ENCODE results near the gene DRC3. TPM values are rescaled to one million over a fixed set of nuclear protein-coding genes. Genes with fewer than 3 reads are reported as not detected.

Gene DRC3
- total and polyA plus RNA-seq, 2 donors (not counting 3 experiments of a cell fraction or from before 2014, with no cell fraction given), result 1.6 to 2.9 TPM

DNA sequence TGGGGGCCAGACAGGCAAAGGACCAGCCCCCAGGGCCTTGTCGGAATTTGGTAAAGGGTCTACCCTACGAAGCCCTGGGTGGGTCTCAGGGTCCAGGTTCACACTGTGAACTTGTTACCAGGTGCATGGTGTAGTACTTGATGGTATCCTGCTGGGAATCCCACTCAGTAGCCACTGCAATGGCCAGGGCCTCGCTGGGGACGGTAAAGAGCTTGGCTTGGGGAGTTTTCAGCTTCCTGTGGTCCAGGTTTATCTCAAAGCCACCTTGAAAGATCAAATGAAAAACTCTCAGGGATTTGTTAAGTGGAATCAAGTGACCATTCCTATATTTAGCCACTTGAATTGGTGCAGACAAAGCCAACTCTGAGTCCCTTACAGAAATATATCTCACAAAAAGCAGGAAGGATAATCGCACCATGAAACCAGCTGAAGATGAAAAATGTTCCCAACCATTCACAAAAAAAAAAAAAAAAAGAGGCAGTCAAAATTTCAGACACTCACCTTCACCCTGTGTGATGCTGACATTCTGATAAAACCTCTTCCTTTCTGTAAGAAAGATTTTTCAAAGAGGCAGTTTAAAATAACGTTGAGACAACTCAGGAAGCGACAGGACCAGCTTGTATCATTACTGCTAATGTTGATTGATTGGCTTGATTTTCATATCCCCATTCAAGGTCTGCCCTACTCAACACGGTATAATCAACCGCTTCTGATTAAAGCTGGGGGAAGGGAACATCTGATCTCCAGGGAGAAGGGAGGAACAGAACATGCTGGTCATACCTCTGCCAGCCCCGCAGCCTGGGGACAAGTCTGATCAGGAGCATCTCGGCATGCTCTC, 55.7 kb downstream of the DRC3 start:
- dilution Hi-C loops (cut with MboI; ENCODE audit: extremely low pct_ligation_motif_present, low sequenced_read_pairs), result loop anchor here (25.0 kb wide), 1 partner anchor 141 kb away; no protein-coding TSS in a partner anchor
- Histone ChIP-seq H3K9me1 (replicated peaks; ENCODE audit: control insufficient read depth, extremely low read depth, insufficient read depth, low read length) (no peaks in the 10 kb centered on the region), H3K27me3 (ENCODE audit: control insufficient read depth in 2 of 2, insufficient read depth in 2 of 2, low read length in 2 of 2) (no peaks in the 10 kb centered on the region), H3K27ac (ENCODE audit: insufficient read depth, low read depth, low read length) (no peak overlapping the region), H3K36me3 (ENCODE audit: control insufficient read depth in 2 of 2, extremely low read depth in 1 of 2, insufficient read depth in 2 of 2, low read length in 2 of 2) (peaks cover 0 to 2% of the 10 kb centered on the region in 2 experiments), H3K4me2 (ENCODE audit: insufficient read depth, low read length) (no peak overlapping the region), H4K20me1 (replicated peaks; ENCODE audit: control insufficient read depth, extremely low read depth, insufficient read depth, low read length) (no peaks in the 10 kb centered on the region), H3K4me3 (replicated peaks in 1 of 3; ENCODE audit: insufficient read depth in 1 of 3, low read depth in 1 of 3, low read length in 3 of 3) (no peak overlapping the region), H3K79me2 (ENCODE audit: control insufficient read depth, insufficient read depth, low read length) (peaks cover 3% of the 10 kb centered on the region), H3K9me3 (replicated peaks; ENCODE audit: control insufficient read depth, insufficient read depth, low read length) (no peaks in the 10 kb centered on the region), H2AFZ (ENCODE audit: low read depth, low read length) (no peak overlapping the region), H3K9ac (replicated peaks; ENCODE audit: extremely low read depth, insufficient read depth, low read length) (no peak overlapping the region), H3K4me1 (ENCODE audit: control insufficient read depth, extremely low read depth, insufficient read depth, low read length) (peaks cover 11% of the 10 kb centered on the region)
- intact Hi-C loops (cut with micrococcal nuclease), result no loop called here
- FAIRE-seq, result no peak
- ChIA-PET CTCF (interaction anchor here (0.6 to 1.1 kb wide), 3 partner anchors 56 to 210 kb away, joined by 3 to 6 read pairs (median 5); partner anchors contain the start of genes DRC3 and TOM1L2), POLR2A (interaction anchor here (0.6 kb wide), 1 partner anchor 72 kb away, joined by 3 read pairs; no protein-coding TSS in a partner anchor)
- TF ChIP-seq EZH2 (IDR thresholded peaks at IDR 0.05; ENCODE audit: borderline replicate concordance, low read depth, low read length, severe bottlenecking) (no peak), JUN (IDR thresholded peaks at IDR 0.05; ENCODE audit: borderline replicate concordance, insufficient read depth, insufficient read length, low read depth) (no peak)
- TF ChIP-seq, protein P1, sequence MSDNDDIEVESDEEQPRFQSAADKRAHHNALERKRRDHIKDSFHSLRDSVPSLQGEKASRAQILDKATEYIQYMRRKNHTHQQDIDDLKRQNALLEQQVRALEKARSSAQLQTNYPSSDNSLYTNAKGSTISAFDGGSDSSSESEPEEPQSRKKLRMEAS (IDR thresholded peaks at IDR 0.05; ENCODE audit: insufficient read depth, insufficient read length), result no peak
- no TSS peak for BruUV-seq (replicated peaks)
- DNase-seq (ENCODE audit: low read depth, low spot score), result no peak

DNA sequence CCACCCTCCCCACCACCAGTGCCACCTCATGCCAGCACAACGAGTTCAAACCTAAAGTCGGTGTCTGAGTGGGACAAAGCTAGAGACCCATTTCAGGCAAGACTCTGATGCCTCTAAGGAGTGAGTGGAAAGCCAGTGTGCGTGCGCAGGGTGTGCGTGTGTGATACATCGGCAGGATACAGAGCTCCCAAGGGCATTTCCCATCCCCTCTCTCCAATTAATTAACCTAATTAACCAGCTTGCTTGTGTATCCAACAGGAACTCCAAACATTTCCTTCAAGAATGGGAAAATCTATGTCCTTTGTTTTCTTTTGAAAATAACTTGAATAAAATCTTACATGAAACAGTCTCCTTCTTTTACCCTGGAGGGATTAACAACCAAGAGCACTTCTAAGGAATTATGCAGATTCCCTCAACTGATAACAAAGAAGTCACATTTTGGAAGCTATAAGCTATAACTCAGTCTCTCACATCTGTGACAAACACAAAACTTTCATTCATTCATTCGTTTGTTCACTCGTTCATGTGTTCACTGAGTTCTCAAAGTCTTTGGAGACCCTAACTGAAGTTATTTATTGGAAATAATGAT, 56.4 kb downstream of the DRC3 start:
- intact Hi-C loops (cut with micrococcal nuclease) (no loop called here), dilution Hi-C loops (cut with MboI; ENCODE audit: extremely low pct_ligation_motif_present, low sequenced_read_pairs) (loop anchor here (25.0 kb wide), 1 partner anchor 142 kb away; no protein-coding TSS in a partner anchor)
- Histone ChIP-seq H3K9me1 (replicated peaks; ENCODE audit: control insufficient read depth, extremely low read depth, insufficient read depth, low read length) (no peaks in the 10 kb centered on the region), H3K4me3 (replicated peaks in 1 of 3; ENCODE audit: insufficient read depth in 1 of 3, low read depth in 1 of 3, low read length in 3 of 3) (no peak overlapping the region), H3K9me3 (replicated peaks; ENCODE audit: control insufficient read depth, insufficient read depth, low read length) (no peaks in the 10 kb centered on the region), H3K4me1 (ENCODE audit: control insufficient read depth, extremely low read depth, insufficient read depth, low read length) (peaks cover 11% of the 10 kb centered on the region), H2AFZ (ENCODE audit: low read depth, low read length) (no peak overlapping the region), H3K27ac (ENCODE audit: insufficient read depth, low read depth, low read length) (no peak overlapping the region), H3K27me3 (ENCODE audit: control insufficient read depth in 2 of 2, insufficient read depth in 2 of 2, low read length in 2 of 2) (no peaks in the 10 kb centered on the region), H3K79me2 (ENCODE audit: control insufficient read depth, insufficient read depth, low read length) (peaks cover 3% of the 10 kb centered on the region), H3K4me2 (ENCODE audit: insufficient read depth, low read length) (no peak overlapping the region), H4K20me1 (replicated peaks; ENCODE audit: control insufficient read depth, extremely low read depth, insufficient read depth, low read length) (no peaks in the 10 kb centered on the region), H3K36me3 (ENCODE audit: control insufficient read depth in 2 of 2, extremely low read depth in 1 of 2, insufficient read depth in 2 of 2, low read length in 2 of 2) (peaks cover 0 to 2% of the 10 kb centered on the region in 2 experiments), H3K9ac (replicated peaks; ENCODE audit: extremely low read depth, insufficient read depth, low read length) (no peak overlapping the region)
- POLR2A ChIA-PET, result no interaction called here
- no peak for TF ChIP-seq FOS (IDR thresholded peaks at IDR 0.05; ENCODE audit: borderline replicate concordance, insufficient read depth, low read length)
- TF ChIP-seq POLR2AphosphoS5 (IDR thresholded peaks at IDR 0.05; ENCODE audit: insufficient read depth, low read depth, low read length), result no peak
- no peak for TF ChIP-seq POLR2A (IDR thresholded peaks at IDR 0.05; ENCODE audit: low read depth, low read length)
- TF ChIP-seq EZH2 (IDR thresholded peaks at IDR 0.05; ENCODE audit: borderline replicate concordance, low read depth, low read length, severe bottlenecking), result no peak
- no peak for TF ChIP-seq JUN (IDR thresholded peaks at IDR 0.05; ENCODE audit: borderline replicate concordance, insufficient read depth, insufficient read length, low read depth)
- TF ChIP-seq, protein P2, sequence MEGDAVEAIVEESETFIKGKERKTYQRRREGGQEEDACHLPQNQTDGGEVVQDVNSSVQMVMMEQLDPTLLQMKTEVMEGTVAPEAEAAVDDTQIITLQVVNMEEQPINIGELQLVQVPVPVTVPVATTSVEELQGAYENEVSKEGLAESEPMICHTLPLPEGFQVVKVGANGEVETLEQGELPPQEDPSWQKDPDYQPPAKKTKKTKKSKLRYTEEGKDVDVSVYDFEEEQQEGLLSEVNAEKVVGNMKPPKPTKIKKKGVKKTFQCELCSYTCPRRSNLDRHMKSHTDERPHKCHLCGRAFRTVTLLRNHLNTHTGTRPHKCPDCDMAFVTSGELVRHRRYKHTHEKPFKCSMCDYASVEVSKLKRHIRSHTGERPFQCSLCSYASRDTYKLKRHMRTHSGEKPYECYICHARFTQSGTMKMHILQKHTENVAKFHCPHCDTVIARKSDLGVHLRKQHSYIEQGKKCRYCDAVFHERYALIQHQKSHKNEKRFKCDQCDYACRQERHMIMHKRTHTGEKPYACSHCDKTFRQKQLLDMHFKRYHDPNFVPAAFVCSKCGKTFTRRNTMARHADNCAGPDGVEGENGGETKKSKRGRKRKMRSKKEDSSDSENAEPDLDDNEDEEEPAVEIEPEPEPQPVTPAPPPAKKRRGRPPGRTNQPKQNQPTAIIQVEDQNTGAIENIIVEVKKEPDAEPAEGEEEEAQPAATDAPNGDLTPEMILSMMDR (IDR thresholded peaks at IDR 0.05; ENCODE audit: extremely low read depth in 1 of 2, insufficient read depth in 1 of 2, low read depth in 1 of 2, low read length in 2 of 2), result no peak
- TF ChIP-seq, protein P1 (IDR thresholded peaks at IDR 0.05; ENCODE audit: insufficient read depth, insufficient read length), result no peak
- no peak for TF ChIP-seq GATA2 (IDR thresholded peaks at IDR 0.05; ENCODE audit: insufficient read depth, insufficient read length, low read depth, low read length)
- TF ChIP-seq MYC (IDR thresholded peaks at IDR 0.05; ENCODE audit: low read depth, low read length), result no peak
- CTCF ChIA-PET, result interaction anchor here (1.0 to 1.1 kb wide), 2 partner anchors 56 to 138 kb away, joined by 5 to 6 read pairs; partner anchors contain the start of genes DRC3 and TOM1L2
- no peak for DNase-seq (ENCODE audit: low read depth, low spot score)
- FAIRE-seq, result no peak
- BruUV-seq (replicated peaks), result no TSS peak
